ENCODE results near the gene MYH11.
A peak's percentile ranks its signal among the peaks of the same experiment; 100 is the strongest.

The MYH11 gene

DNA sequence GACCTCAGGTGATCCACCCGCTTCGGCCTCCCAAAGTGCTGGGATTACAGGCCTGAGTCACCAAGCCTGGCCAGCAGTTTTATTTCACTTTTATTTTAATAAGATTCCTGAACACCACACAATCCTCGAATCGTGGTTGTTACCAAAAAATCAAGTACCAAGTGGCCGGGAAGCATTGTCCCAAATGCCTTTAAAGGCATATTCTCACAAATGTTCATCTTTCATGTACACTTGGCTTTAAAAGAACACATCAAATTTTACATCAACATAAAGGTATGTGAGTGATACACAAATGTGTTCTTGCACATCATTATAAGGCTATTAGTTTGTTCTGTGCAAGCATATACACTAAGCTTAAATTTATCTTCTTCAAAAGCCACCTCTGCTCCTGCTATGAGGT is 8.1 kb upstream of the MYH11 start:
- Mint-ChIP-seq H3K4me1 (peaks cover 7% of the 10 kb centered on the region), H3K27me3 (ENCODE audit: low read depth) (peaks cover 6% of the 10 kb centered on the region), H3K4me3 (no peak overlapping the region), H3K36me3 (ENCODE audit: low read depth) (peaks cover 27% of the 10 kb centered on the region), H3K9me3 (no peaks in the 10 kb centered on the region), H3K27ac (no peak overlapping the region)
- TF ChIP-seq, protein P1, sequence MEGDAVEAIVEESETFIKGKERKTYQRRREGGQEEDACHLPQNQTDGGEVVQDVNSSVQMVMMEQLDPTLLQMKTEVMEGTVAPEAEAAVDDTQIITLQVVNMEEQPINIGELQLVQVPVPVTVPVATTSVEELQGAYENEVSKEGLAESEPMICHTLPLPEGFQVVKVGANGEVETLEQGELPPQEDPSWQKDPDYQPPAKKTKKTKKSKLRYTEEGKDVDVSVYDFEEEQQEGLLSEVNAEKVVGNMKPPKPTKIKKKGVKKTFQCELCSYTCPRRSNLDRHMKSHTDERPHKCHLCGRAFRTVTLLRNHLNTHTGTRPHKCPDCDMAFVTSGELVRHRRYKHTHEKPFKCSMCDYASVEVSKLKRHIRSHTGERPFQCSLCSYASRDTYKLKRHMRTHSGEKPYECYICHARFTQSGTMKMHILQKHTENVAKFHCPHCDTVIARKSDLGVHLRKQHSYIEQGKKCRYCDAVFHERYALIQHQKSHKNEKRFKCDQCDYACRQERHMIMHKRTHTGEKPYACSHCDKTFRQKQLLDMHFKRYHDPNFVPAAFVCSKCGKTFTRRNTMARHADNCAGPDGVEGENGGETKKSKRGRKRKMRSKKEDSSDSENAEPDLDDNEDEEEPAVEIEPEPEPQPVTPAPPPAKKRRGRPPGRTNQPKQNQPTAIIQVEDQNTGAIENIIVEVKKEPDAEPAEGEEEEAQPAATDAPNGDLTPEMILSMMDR (IDR thresholded peaks at IDR 0.05; ENCODE audit: unreplicated experiment in 3 of 3), result no peak

DNA sequence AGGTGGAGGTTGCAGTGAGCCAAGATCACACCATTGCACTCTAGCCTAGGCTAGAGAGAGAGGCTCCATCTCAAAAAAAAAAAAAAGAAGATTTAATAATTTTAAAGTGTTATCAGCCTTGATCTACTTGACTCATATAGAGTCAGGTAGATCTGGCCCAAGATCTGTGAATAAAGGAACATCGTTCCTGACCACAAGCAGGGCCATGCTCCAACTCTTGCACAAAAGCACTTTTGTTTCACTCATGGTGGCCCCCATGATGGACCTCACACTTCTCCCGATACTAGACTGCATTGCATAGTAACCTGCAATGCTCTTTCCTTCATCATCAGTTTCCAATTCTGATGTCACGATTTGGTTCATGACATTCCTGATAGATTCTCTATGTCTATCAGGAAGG is 5.2 kb upstream of the MYH11 start:
- peaks cover 14% of the 10 kb centered on the region for H3K4me1 Mint-ChIP-seq
- H3K4me3 Mint-ChIP-seq, result no peak overlapping the region
- H3K27ac Mint-ChIP-seq, result no peak overlapping the region
- TF ChIP-seq, protein P1 (IDR thresholded peaks at IDR 0.05; ENCODE audit: unreplicated experiment in 3 of 3), result no peak
- peaks cover 29% of the 10 kb centered on the region for H3K27me3 Mint-ChIP-seq (ENCODE audit: low read depth)
- peaks cover 13% of the 10 kb centered on the region for H3K36me3 Mint-ChIP-seq (ENCODE audit: low read depth)
- no peaks in the 10 kb centered on the region for H3K9me3 Mint-ChIP-seq

DNA sequence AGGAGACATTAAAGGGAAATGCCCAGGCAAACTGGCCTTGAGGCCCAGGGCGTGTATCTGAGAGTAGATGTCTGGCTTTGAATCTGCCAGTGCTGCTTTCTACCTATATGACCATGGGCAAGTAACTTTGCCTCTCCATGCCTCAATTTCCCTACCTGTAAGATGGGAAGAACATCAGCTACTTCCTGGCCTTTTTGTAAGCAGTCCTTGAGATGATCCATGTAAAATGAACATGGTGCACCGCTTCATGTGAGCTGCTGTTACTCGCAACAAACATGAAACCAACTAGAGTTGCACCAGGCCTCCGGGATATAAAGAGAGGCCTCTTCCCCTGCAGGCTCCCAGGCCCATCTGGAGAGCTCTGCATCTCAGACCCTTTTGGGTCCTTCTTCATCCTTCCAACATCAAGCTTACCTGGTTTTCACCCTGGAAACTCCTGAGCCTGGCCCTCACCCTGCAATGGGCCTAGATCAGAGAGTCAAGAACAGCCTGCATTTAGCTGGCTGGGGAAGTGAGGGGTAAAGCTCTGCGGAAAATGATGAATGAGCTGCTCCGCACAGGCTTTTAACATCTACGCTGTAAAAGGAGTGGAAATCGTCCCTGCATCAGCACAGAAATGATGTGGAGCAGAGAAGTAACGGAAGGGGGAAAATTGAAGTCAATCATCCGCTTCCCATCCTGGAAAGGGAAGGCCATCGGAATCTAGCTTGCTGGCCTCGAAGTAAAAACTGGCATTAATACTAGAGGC is 2.3 kb upstream of the MYH11 start:
- peak overlapping the region; percentile 63 to 79 (median 74) for H3K4me3 Mint-ChIP-seq
- no peaks in the 10 kb centered on the region for H3K9me3 Mint-ChIP-seq
- H3K27ac Mint-ChIP-seq, result no peak overlapping the region
- TF ChIP-seq, protein P1 (IDR thresholded peaks at IDR 0.05; ENCODE audit: unreplicated experiment in 3 of 3), result no peak
- no peaks in the 10 kb centered on the region for H3K36me3 Mint-ChIP-seq (ENCODE audit: low read depth)
- peaks cover 58% of the 10 kb centered on the region for H3K27me3 Mint-ChIP-seq (ENCODE audit: low read depth)
- peaks cover 19% of the 10 kb centered on the region for H3K4me1 Mint-ChIP-seq

DNA sequence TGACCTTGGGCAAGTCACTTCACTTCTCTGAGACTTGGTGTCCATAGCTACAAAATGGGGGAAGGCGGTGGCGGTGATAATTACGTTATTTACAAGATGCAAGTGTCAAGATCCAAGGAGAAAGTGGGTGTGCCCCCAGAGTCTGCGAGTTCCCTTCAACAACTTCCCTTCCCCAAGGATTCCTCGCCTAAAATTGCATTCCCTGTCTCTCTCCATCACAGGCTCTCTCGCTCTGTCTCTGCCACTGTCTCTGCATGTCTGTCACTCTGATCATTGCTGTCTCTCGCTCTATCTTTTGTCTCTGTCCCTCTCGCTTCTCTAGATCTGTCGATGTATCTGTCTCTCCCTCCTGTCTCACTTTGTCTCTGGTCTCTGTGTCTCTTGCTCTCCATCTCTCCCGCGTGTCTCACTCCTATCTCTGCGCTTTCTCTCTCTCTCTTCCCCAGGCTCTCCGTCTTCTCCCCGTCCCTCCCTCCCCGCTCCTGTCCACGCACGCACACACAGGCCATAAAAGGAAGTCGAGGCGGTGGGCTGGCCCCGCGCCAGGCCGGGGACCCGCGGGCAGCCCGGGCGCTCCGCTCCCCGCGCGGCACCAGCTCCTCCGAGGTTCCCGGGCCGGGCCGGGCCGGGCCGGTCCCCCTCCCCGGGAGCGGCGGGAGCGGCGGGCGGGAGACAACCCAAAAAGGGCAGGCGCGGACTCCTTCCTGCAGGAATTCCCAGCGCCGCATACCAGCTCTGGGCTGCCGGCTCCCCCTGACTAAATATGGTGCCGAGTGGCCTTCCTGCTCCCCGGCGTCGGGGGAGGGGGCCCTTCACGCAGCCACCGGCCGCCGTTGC is 1.1 kb upstream of the MYH11 start:
- Mint-ChIP-seq H3K4me1 (peaks cover 19% of the 10 kb centered on the region), H3K27me3 (ENCODE audit: low read depth) (peaks cover 68% of the 10 kb centered on the region), H3K9me3 (no peaks in the 10 kb centered on the region), H3K4me3 (peak overlapping the region; percentile 76 to 85 (median 79)), H3K27ac (peak overlapping the region in 1 of 3 experiments; percentile 60), H3K36me3 (ENCODE audit: low read depth) (no peaks in the 10 kb centered on the region)
- TF ChIP-seq, protein P1 (IDR thresholded peaks at IDR 0.05; ENCODE audit: unreplicated experiment in 3 of 3), result no peak

DNA sequence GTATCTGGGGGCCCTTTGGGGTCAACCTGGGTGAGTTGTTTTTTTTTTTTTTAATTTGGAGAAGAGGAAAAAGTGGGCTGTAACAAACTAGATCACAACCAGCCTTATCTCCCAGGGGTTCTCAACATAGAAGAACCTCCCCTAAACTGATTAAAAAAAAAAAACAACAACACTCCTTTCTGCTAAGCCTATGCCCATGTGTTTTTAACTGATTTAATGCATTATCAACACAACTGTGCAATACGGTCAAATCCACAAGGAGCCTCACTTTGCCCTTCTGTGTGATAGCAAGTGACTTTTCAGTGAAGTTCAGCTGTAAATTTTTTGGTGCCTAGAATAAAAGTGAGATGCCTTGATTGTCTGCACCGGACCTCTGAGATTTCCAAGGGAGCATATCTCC is 646 bp downstream of the MYH11 start:
- Mint-ChIP-seq H3K4me3 (peak overlapping the region; percentile 53 to 76 (median 74)), H3K27ac (no peak overlapping the region), H3K9me3 (no peaks in the 10 kb centered on the region), H3K27me3 (ENCODE audit: low read depth) (peaks cover 67% of the 10 kb centered on the region), H3K36me3 (ENCODE audit: low read depth) (no peaks in the 10 kb centered on the region), H3K4me1 (peaks cover 19% of the 10 kb centered on the region)
- TF ChIP-seq, protein P1 (IDR thresholded peaks at IDR 0.05; ENCODE audit: unreplicated experiment in 3 of 3), result no peak
